ENCODE results near the gene CST5.

Gene CST5

DNA sequence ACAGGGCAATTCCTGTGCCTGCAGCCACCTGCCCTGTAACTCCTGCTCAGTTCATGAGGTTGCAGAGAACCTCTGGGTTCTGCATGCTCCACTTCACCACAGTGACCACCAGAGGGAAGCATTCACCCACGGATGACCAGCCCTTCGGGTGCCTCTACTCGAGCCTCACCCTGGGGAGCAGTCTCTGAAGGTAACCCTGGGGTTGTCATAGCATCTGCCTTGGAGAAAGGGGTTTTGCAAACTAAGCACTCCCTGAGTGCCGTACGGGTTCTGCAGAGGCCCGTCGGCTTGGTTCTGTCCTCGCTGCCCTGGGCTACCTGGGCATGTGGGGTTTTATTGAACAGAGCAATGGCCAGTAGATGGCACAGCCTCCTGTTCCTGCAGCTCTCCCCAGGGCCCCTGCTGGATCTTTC, 10.2 kb upstream of the CST5 start:
- peak; percentile 32 for DNase-seq (ENCODE audit: low read depth, low spot score)
- Histone ChIP-seq H3K4me3 (ENCODE audit: insufficient read length, low read depth) (no peak overlapping the region), H3K36me3 (ENCODE audit: insufficient read depth, insufficient read length, low read length) (no peaks in the 10 kb centered on the region), H3K27me3 (ENCODE audit: insufficient read depth, insufficient read length) (no peaks in the 10 kb centered on the region), H3K9me3 (ENCODE audit: insufficient read depth, low read length) (no peaks in the 10 kb centered on the region), H3K9ac (ENCODE audit: insufficient read length, low read depth) (peak overlapping the region; percentile 50), H3K4me1 (ENCODE audit: insufficient read depth, insufficient read length) (no peaks in the 10 kb centered on the region)
- TF ChIP-seq ZNF274 (IDR thresholded peaks at IDR 0.05; ENCODE audit: low read depth, low read length) = no peak
- TF ChIP-seq SUZ12 (IDR thresholded peaks at IDR 0.05; ENCODE audit: extremely low read depth, insufficient read depth, insufficient read length) = no peak
- no peak for TF ChIP-seq YY1 (IDR thresholded peaks at IDR 0.05; ENCODE audit: insufficient read depth, insufficient read length)

- H3K9ac ChIP-seq (ENCODE audit: insufficient read length, low read depth) = no peak overlapping the region
- H3K4me3 ChIP-seq (ENCODE audit: insufficient read length, low read depth) = no peak overlapping the region
- no peaks in the 10 kb centered on the region for H3K4me1 ChIP-seq (ENCODE audit: insufficient read depth, insufficient read length)
- no peak for DNase-seq (ENCODE audit: low read depth, low spot score)
- H3K9me3 ChIP-seq (ENCODE audit: insufficient read depth, low read length) = no peaks in the 10 kb centered on the region
- no peaks in the 10 kb centered on the region for H3K27me3 ChIP-seq (ENCODE audit: insufficient read depth, insufficient read length)
- H3K36me3 ChIP-seq (ENCODE audit: insufficient read depth, insufficient read length, low read length) = no peaks in the 10 kb centered on the region
- TF ChIP-seq YY1 (IDR thresholded peaks at IDR 0.05; ENCODE audit: insufficient read depth, insufficient read length) = no peak
- no peak for TF ChIP-seq SUZ12 (IDR thresholded peaks at IDR 0.05; ENCODE audit: extremely low read depth, insufficient read depth, insufficient read length)
- no peak for TF ChIP-seq ZNF274 (IDR thresholded peaks at IDR 0.05; ENCODE audit: low read depth, low read length)
These were observed 8.3 kb upstream of the CST5 start for GRCh38 chr20:23887856-23888255.

- Histone ChIP-seq H3K36me3 (ENCODE audit: insufficient read depth, insufficient read length, low read length) (no peaks in the 10 kb centered on the region), H3K4me3 (ENCODE audit: insufficient read length, low read depth) (no peak overlapping the region), H3K27me3 (ENCODE audit: insufficient read depth, insufficient read length) (no peaks in the 10 kb centered on the region), H3K4me1 (ENCODE audit: insufficient read depth, insufficient read length) (no peaks in the 10 kb centered on the region), H3K9ac (ENCODE audit: insufficient read length, low read depth) (no peak overlapping the region), H3K9me3 (ENCODE audit: insufficient read depth, low read length) (no peaks in the 10 kb centered on the region)
- TF ChIP-seq ZNF274 (IDR thresholded peaks at IDR 0.05; ENCODE audit: low read depth, low read length) (no peak), SUZ12 (IDR thresholded peaks at IDR 0.05; ENCODE audit: extremely low read depth, insufficient read depth, insufficient read length) (no peak), YY1 (IDR thresholded peaks at IDR 0.05; ENCODE audit: insufficient read depth, insufficient read length) (no peak)
- no peak for DNase-seq (ENCODE audit: low read depth, low spot score)
These were observed 5.2 kb upstream of the CST5 start for GRCh38 chr20:23884771-23885162.

GRCh38 chr20:23884136-23884770, 4.7 kb upstream of the CST5 start:
- no peak overlapping the region for H3K4me3 ChIP-seq (ENCODE audit: insufficient read length, low read depth)
- no peak for DNase-seq (ENCODE audit: low read depth, low spot score)
- H3K9me3 ChIP-seq (ENCODE audit: insufficient read depth, low read length) = no peaks in the 10 kb centered on the region
- H3K27me3 ChIP-seq (ENCODE audit: insufficient read depth, insufficient read length) = no peaks in the 10 kb centered on the region
- no peak overlapping the region for H3K9ac ChIP-seq (ENCODE audit: insufficient read length, low read depth)
- H3K4me1 ChIP-seq (ENCODE audit: insufficient read depth, insufficient read length) = peaks cover 1% of the 10 kb centered on the region
- no peaks in the 10 kb centered on the region for H3K36me3 ChIP-seq (ENCODE audit: insufficient read depth, insufficient read length, low read length)
- TF ChIP-seq SUZ12 (IDR thresholded peaks at IDR 0.05; ENCODE audit: extremely low read depth, insufficient read depth, insufficient read length) (no peak), ZNF274 (IDR thresholded peaks at IDR 0.05; ENCODE audit: low read depth, low read length) (no peak), YY1 (IDR thresholded peaks at IDR 0.05; ENCODE audit: insufficient read depth, insufficient read length) (no peak)

GRCh38 chr20:23881371-23881770, 1.8 kb upstream of the CST5 start:
- Histone ChIP-seq H3K4me1 (ENCODE audit: insufficient read depth, insufficient read length) (peaks cover 3% of the 10 kb centered on the region), H3K36me3 (ENCODE audit: insufficient read depth, insufficient read length, low read length) (no peaks in the 10 kb centered on the region), H3K9ac (ENCODE audit: insufficient read length, low read depth) (no peak overlapping the region), H3K9me3 (ENCODE audit: insufficient read depth, low read length) (no peaks in the 10 kb centered on the region), H3K4me3 (ENCODE audit: insufficient read length, low read depth) (no peak overlapping the region), H3K27me3 (ENCODE audit: insufficient read depth, insufficient read length) (no peaks in the 10 kb centered on the region)
- DNase-seq (ENCODE audit: low read depth, low spot score) = no peak
- TF ChIP-seq YY1 (IDR thresholded peaks at IDR 0.05; ENCODE audit: insufficient read depth, insufficient read length) = no peak
- no peak for TF ChIP-seq ZNF274 (IDR thresholded peaks at IDR 0.05; ENCODE audit: low read depth, low read length)

DNA sequence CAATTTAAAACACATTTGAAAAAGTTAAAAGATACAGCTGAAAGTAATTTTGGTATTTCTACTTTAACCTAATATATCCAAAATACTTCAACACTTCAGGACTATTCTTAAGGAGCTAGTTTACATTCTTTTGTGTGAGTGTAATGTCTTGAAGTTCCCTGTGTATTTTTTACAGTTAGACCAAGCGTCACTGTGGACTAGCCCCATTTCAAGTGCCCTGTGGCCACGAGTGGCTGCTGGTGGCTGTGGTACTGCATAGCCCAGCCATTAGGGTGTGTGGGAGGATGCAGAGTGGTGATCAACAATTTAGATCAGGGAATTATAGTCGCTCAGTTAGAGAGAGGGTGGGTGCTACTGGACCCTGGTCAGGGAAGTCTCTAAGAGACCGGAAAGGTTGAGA, 869 bp upstream of the CST5 start:
- TF ChIP-seq ZNF274 (IDR thresholded peaks at IDR 0.05; ENCODE audit: low read depth, low read length) = no peak
- no peak for TF ChIP-seq SUZ12 (IDR thresholded peaks at IDR 0.05; ENCODE audit: extremely low read depth, insufficient read depth, insufficient read length)
- TF ChIP-seq YY1 (IDR thresholded peaks at IDR 0.05; ENCODE audit: insufficient read depth, insufficient read length) = no peak
- no peaks in the 10 kb centered on the region for H3K27me3 ChIP-seq (ENCODE audit: insufficient read depth, insufficient read length)
- no peaks in the 10 kb centered on the region for H3K9me3 ChIP-seq (ENCODE audit: insufficient read depth, low read length)

DNA sequence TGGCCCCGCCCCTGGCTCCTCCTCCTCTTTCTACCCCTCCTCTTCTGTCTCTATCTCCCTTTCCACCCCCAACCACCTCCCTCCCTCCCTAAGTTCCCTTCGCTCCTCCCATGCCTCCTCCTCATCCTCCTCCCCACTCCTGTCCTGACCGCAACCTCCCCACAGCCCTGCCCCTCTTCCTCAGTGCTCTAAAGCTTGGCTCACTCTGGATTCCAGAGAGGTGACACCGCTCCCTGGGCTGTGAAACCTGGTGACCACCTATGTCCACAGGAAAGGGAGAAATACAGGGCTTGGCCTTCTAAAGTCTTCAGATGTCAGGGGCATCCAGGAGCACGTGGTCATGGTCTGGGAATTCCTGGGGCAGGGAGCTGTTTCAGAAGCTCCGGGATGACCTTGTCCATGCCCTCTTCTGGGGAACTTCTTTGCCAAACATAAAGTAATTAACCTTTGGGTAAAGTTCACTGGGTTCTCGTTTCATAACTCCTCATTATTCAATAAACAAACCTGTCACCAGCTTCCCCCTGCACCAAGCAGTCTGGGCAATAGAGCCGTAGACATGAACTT, 345 bp upstream of the CST5 start:
- TF ChIP-seq ZNF274 (IDR thresholded peaks at IDR 0.05; ENCODE audit: low read depth, low read length) (no peak), YY1 (IDR thresholded peaks at IDR 0.05; ENCODE audit: insufficient read depth, insufficient read length) (no peak), SUZ12 (IDR thresholded peaks at IDR 0.05; ENCODE audit: extremely low read depth, insufficient read depth, insufficient read length) (no peak)

More for the DNA sequence above, 869 bp upstream of the CST5 start:
- Histone ChIP-seq H3K9ac (ENCODE audit: insufficient read length, low read depth) (no peak overlapping the region), H3K4me1 (ENCODE audit: insufficient read depth, insufficient read length) (peaks cover 3% of the 10 kb centered on the region), H3K4me3 (ENCODE audit: insufficient read length, low read depth) (no peak overlapping the region), H3K36me3 (ENCODE audit: insufficient read depth, insufficient read length, low read length) (no peaks in the 10 kb centered on the region)
- no peak for DNase-seq (ENCODE audit: low read depth, low spot score)

More for the DNA sequence above, 345 bp upstream of the CST5 start:
- no peak for DNase-seq (ENCODE audit: low read depth, low spot score)
- Histone ChIP-seq H3K27me3 (ENCODE audit: insufficient read depth, insufficient read length) (no peaks in the 10 kb centered on the region), H3K4me1 (ENCODE audit: insufficient read depth, insufficient read length) (peaks cover 3% of the 10 kb centered on the region), H3K4me3 (ENCODE audit: insufficient read length, low read depth) (no peak overlapping the region), H3K36me3 (ENCODE audit: insufficient read depth, insufficient read length, low read length) (no peaks in the 10 kb centered on the region), H3K9me3 (ENCODE audit: insufficient read depth, low read length) (no peaks in the 10 kb centered on the region), H3K9ac (ENCODE audit: insufficient read length, low read depth) (no peak overlapping the region)

Measured in NT2/D1 (cell line).